GM12892 (cell line): ENCODE measurements around the gene COA4. TPM values are rescaled to one million over a fixed set of nuclear protein-coding genes. Genes with fewer than 3 reads are reported as not detected.

Experiments used
- DNase-seq: peaks from one replicate; pipeline ENCODE4 v3.0.0; 2011; ENCODE audit not compliant: insufficient read length
- FAIRE-seq: peaks from 2 replicates; lab custom pipeline; 2011; peaks lifted over from hg19 to GRCh38; lab: Jason Lieb, UNC
- POLR2A ChIP-seq: IDR thresholded peaks from 2 replicates; pipeline ENCODE4 v1.6.1; 2011; ENCODE audit warnings: low read depth, low read length, control low read depth
- POLR2AphosphoS5 ChIP-seq: IDR thresholded peaks from 2 replicates; pipeline ENCODE4 v1.6.1; 2011; ENCODE audit warnings: low read depth, low read length, control low read depth
- TAF1 ChIP-seq: IDR thresholded peaks from 2 replicates; pipeline ENCODE4 v1.6.1; 2011; ENCODE audit warnings: low read depth, mild to moderate bottlenecking, control low read depth, low read length, borderline replicate concordance
- polyA plus RNA-seq: library from polyadenylated mRNA; unstranded; fragments of >200 nt; gene quantifications from one replicate; pipeline ENCODE4 v1.2.1, GENCODE V29; 2012; ENCODE audit warnings: missing spikeins, inconsistent platforms; ENCODE audit not compliant: missing spikeins

Gene COA4
- 93.9 TPM for polyA plus RNA-seq

DNA sequence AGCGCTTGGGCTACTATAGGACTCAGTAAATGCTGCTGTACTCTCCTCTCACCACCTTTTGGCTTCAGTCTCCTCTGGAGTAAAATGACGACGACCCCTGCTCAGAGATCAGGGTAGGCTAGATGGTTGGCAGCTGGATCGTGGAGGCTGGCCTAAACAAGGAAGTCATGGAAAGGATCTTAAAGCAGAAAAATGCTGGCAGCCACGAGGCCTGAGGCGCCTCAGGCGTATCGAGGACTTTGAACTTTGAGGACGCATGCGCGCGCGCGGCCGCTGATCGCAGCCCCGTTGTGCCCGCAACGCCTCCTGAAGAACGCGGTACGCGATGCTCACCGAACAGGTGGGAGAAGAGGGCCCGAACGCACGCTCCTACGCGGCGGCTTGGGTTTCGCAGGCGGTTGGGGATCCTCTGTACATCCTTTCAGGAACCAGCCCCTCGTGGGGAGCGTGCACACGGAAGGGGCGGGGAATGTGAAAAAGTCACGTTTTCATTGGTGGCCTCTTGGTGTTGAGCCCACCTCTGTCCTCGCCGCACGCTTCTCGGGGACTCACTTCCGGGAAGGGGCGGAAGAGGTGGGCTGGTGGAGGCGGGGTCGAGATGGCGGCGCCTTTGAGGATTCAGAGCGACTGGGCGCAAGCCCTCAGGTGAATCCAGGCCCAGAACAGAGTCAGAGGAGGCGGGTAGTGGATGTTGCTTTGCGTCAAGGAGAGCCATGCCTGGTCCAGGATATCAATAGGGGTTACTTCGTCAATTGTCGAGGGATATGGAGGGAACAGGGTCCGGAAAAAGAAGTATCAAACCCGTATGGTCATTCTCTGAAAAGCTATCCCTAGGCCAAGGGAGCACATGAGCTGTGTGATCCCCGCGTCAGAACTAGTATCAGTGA, at the start of gene COA4, which contains the start of gene PAAF1:
Gene COA4, minus strand, starts transcription at position 423 of the 887 bp plus-strand sequence. CDS start 3,468 bp downstream, outside the sequence.
Gene PAAF1, plus strand, starts transcription at position 576 of the 887 bp plus-strand sequence. Its CDS starts 23 bp downstream, at position 599.
- TF ChIP-seq POLR2A (peak; percentile 97), POLR2AphosphoS5 (peak; percentile 98), TAF1 (peak; percentile 84)
- FAIRE-seq (peak; percentile 99), DNase-seq (peak; percentile 88)

DNA sequence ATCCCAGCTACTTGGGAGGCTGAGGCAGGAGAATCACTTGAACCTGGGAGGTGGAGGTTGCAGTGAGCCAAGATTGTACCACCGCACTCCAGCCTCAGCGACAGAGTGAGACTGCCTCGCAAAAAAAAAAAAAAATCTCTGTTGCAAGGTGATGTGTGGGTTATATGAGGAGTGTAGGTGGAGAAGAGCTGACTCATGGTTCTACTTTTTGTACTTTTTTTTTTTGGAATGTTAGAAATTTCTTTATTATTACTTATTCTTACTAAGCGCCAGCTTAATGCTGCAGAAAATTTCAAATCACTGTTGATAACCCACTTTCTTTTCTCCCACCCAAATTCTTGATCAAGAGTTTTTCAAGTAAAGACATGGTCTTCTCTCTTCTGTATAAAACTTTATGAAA, 44.5 kb upstream of the COA4 start:
- DNase-seq (no peak), FAIRE-seq (no peak)
- TF ChIP-seq POLR2A (no peak), TAF1 (no peak), POLR2AphosphoS5 (no peak)

DNA sequence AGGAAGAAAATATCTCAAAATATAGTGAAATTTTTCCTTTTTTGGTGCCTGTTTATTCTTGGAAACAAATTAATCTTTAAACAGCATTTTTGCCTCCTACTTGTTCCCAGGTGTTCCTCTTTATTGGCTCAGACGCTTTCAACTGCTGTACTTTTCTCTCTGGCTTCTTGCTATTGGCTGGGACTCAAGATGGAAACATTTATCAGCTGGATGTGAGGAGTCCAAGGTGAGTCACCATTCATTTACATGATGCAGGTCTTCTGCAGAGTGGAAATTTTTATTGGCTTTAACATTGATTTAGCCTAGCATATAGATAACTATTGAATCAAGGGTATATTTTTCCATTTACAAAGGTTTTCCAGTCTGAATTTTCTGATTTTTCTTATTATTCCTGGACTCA, 39.8 kb upstream of the COA4 start:
- no peak for TF ChIP-seq TAF1
- no peak for TF ChIP-seq POLR2A
- TF ChIP-seq POLR2AphosphoS5 = no peak
- no peak for FAIRE-seq
- DNase-seq = no peak

DNA sequence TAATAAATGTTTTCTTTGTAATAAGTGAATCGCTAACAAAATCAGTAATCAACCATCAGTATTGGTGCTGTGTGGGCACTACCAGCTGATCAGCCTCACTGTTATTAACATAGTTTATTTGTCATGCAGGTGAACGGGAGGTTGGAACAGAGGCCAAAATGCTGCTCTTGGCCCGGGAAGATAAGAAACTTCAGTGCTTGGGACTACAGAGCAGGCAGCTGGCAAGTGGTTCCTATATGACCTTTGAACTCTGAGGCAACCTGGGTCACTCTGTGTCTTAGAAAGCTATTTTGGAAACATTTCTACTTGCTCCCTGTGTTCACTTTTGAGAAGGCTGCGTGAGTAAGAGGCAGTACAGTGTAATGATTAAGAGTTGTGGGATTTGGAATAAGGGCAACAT, 37.6 kb upstream of the COA4 start:
- FAIRE-seq (peak; percentile 38), DNase-seq (no peak)
- TF ChIP-seq POLR2A = no peak

DNA sequence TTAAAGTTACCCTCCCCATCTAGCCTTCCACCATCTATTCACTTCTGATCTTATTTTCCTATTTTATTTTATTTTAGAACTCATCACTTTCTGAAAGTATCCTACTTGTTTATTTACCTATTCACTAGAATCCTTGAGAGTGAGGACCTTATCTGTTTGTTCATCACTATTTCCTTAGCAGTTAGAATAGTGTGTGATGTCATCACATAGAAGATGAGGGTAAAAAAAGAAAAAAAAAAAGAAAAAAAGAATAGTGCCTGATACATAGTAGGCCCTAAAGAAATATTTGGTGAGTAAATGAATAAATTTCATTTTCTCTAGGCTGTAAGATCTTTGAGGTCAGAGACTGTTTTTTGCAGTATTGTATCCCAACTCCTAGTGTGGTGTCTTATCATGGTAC, 36.8 kb upstream of the COA4 start:
- FAIRE-seq (no peak), DNase-seq (no peak)
- TF ChIP-seq TAF1 (no peak), POLR2A (no peak), POLR2AphosphoS5 (no peak)

DNA sequence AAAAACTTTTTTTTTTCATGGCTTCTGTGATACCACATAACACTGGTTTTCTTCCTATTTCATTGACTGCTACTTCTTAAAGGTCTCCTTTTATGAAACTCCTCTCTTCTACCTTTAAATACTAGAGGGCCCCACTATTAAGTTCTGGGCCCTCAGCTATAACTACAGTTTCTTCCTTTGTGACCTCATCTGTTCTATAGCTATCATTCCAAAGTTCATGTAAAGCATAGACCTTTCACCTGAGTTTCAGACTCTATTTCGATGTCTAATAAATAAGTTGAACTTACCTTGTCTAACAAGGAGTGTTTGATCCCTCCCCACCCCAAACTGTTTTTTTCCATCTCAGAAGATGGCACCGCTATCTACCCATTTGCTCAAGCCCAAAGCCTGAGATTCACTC, 35.4 kb upstream of the COA4 start:
- DNase-seq (no peak), FAIRE-seq (peak; percentile 17)
- TF ChIP-seq TAF1 = no peak
- no peak for TF ChIP-seq POLR2AphosphoS5
- no peak for TF ChIP-seq POLR2A

DNA sequence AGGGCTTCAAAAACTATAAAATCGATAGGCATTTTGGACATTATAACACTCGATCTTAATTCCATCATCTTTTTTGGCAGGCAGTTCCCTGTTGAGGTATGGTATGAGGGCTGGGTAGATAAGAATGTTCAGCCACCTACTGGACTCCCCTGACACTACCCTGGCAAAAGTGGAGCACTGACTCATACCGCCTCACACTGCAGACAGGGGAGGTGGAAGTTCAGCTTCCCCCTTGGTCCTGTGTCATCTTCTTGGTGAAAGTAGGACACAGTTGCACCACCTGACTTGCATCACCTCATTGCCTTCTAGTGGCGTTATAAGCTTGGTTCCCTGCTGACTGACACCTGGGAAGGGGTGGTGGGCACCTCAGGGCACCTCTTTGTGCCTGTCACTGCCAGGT, 30.5 kb upstream of the COA4 start:
- DNase-seq = no peak
- TF ChIP-seq TAF1 (no peak), POLR2A (no peak), POLR2AphosphoS5 (no peak)
- FAIRE-seq = no peak

DNA sequence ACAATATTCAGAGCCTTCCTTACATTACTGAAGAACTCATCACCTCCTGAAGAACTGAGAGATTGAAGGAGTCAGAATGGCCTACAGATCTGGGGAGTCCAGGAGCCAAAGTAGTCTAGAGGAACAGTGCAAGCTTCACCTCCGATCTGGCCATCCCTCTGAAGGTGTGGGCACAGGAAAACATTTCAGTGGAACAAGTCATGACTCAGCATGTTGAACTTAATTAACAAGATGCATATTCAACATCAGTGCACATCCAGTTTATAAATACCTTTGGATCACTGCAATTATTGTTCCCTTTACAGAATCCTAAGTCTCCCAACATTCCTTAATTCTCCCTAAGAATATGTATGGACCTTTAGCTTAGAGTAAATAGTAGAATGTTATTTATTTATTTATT, 25.7 kb upstream of the COA4 start:
- DNase-seq (no peak), FAIRE-seq (no peak)
- TF ChIP-seq POLR2AphosphoS5 (no peak), POLR2A (no peak), TAF1 (no peak)

DNA sequence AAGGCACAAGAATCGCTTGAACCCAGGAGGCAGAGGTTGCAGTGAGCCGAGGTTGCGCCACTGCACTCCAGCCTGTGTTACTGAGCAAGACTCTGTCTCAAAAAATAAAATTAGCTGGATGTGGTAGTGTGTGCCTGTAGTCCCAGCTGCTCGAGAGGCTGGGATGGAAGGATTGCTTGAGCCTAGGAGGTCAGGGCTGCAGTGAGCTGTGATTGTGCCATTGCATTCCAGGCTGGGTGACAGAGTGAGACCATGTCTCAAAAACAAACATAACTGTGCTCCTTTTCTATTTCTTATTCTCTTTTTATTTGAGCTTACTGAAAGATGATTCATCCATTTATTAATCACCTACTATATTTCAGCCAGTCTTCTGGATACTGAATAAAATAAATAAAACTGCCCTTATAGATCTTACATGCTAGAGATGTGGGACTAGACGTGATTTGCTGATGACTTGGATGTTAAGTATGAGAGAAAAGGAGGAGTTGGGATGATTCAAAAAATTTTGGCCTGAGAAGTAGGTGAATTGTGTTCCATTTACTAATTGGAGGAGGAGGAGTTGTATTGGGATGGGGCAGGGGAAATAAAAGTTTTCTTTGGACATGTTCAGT, 18.2 kb upstream of the COA4 start:
- FAIRE-seq (no peak), DNase-seq (no peak)
- TF ChIP-seq TAF1 (no peak), POLR2AphosphoS5 (no peak), POLR2A (no peak)

DNA sequence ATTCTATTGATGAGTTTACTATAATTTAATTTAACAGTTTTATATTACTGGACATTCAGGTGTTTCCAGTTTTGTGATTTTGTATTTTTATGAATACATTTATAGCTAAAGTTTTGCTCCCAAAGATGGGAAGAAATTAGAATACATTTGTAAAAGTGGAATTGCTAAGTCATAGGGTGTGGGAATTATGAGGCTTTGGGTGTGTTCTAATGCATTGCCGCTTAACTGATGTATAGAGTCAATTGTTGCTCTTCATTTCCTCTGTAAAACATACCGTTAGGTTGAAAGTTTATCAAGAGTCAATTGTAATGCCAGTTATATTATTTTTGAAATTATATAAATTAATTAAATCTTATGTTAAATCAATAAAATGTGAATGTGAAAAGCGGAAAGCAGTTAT, 16.4 kb upstream of the COA4 start:
- TF ChIP-seq POLR2A = no peak
- TF ChIP-seq POLR2AphosphoS5 = no peak
- TF ChIP-seq TAF1 = no peak
- DNase-seq = no peak
- no peak for FAIRE-seq

DNA sequence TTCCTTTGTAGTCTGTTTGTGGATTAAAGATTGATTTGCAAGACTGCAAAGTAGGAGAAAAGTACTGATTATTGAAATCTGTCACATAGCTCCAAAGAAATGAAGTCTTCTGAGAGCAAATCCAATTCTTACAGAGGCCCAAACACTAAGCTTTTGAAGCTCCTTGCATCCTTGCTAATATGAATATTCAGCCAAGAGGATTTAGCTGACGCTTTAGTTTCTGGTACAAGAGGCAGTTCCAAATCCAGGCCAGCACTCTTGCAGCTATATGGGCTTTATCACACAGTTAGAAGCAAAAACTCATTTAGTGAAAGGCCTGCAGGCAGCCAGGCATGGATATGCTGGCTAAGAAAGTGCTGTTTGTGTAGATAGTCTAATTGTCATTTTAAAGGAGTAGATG, 12.9 kb upstream of the COA4 start:
- DNase-seq = no peak
- no peak for FAIRE-seq
- TF ChIP-seq TAF1 (no peak), POLR2AphosphoS5 (no peak), POLR2A (no peak)

DNA sequence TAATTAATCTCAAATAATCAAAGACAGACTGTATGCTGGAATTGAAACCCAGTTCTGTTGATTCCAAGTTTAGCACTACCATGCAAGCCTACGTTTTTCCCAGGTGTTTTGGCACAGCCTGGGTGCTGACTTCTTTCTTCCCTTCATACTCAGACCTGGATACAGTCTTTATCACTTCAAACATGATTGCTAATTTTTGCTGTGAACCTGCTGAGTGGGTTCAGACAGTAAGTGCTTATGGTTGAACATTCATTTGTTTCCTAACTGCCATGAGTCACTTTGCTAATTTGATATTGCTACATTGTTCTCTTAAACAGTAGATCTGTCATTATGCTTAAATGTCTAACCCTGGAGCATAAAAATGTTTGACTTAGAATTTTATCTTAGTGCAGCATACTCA, 12.4 kb upstream of the COA4 start:
- DNase-seq (no peak), FAIRE-seq (no peak)
- TF ChIP-seq POLR2AphosphoS5 (no peak), POLR2A (no peak), TAF1 (no peak)
